Lower leg skin (tissue), 4 donors: ENCODE results near the gene JSRP1. TPM values are rescaled to one million over a fixed set of nuclear protein-coding genes. Genes with fewer than 3 reads are reported as not detected.
A peak's percentile ranks its signal among the peaks of the same experiment; 100 is the strongest.

Experiments
- DNase-seq, 2 donors: peaks; one replicate each; pipeline ENCODE4 v3.0.0-alpha.2; 2019; ENCODE audit warnings: low spot score in 2 of 2
- H3K4me3 ChIP-seq: fragments of 200-600 bp; sonication (generic); 2 replicates; pipeline ENCODE4 v1.5.1; 2017; ENCODE audit warnings: mild to moderate bottlenecking, low read depth; ENCODE audit not compliant: poor library complexity, severe bottlenecking
- CTCF ChIP-seq, 3 donors: fragments of 450-650 bp; IDR thresholded peaks; one replicate each; pipeline ENCODE4 v1.5.1; 2016; ENCODE audit warnings: antibody characterized with exemption in 3 of 3, mild to moderate bottlenecking in 3 of 3, moderate library complexity in 2 of 3
- POLR2A ChIP-seq, 2 donors: fragments of 450-650 bp; IDR thresholded peaks; one replicate each; pipeline ENCODE4 v1.6.1; 2016 to 2017; ENCODE audit warnings: antibody characterized with exemption in 2 of 2, mild to moderate bottlenecking in 1 of 2, moderate library complexity in 1 of 2
- WGBS, 2 donors: methylation state at CpG; one replicate each; pipeline ENCODE4 v1.1.5; 2018; 5-methylcytosine and 5-hydroxymethylcytosine counted together
- intact Hi-C: fragments of 100-400 bp; cut with DNase I; formaldehyde crosslinking; loops from one replicate; pipeline ENCODE4 v1.15.0; 2023; ENCODE audit warnings: low total_unique reads
- total RNA-seq, 4 donors: library from RNA; depleted of rRNA; stranded (reverse); fragments of >200 nt; gene quantifications; one replicate each; pipeline ENCODE4 v1.1.0, GENCODE V29; 2016

The JSRP1 gene
- total RNA-seq, 4 donors from 2014 or later: not detected

- intact Hi-C loops: no loop called here
- 77 to 79% methylated on average over 28 to 30 of the region's 30 CpGs for WGBS, 2 donors
- DNase-seq: no peak
- TF ChIP-seq POLR2A (IDR thresholded peaks at IDR 0.05) (no peak), CTCF (IDR thresholded peaks at IDR 0.05) (no peak)
- H3K4me3 ChIP-seq: no peak overlapping the region
These were observed 23.7 kb downstream of the JSRP1 start for GRCh38 chr19:2232286-2233151.

GRCh38 chr19:2231621-2232221 is 24.5 kb downstream of the JSRP1 start:
- DNase-seq: no peak
- intact Hi-C loops: no loop called here

GRCh38 chr19:2230807-2231533 is 25.2 kb downstream of the JSRP1 start:
- DNase-seq: no peak
- WGBS, 2 donors: 49 to 65% methylated on average over 11 of the region's 12 CpGs
- no peak overlapping the region for H3K4me3 ChIP-seq
- intact Hi-C loops: no loop called here
- TF ChIP-seq CTCF (IDR thresholded peaks at IDR 0.05) (no peak), POLR2A (IDR thresholded peaks at IDR 0.05) (no peak)

More at GRCh38 chr19:2231621-2232221, 24.5 kb downstream of the JSRP1 start:
- TF ChIP-seq CTCF (IDR thresholded peaks at IDR 0.05): peak in 1 of 3 donors; percentile 10
- TF ChIP-seq POLR2A (IDR thresholded peaks at IDR 0.05): no peak
- 69 to 72% methylated on average over 12 to 20 of the region's 21 CpGs for WGBS, 2 donors
- no peak overlapping the region for H3K4me3 ChIP-seq

- TF ChIP-seq POLR2A (IDR thresholded peaks at IDR 0.05) (no peak), CTCF (IDR thresholded peaks at IDR 0.05) (no peak)
- no peak for DNase-seq
- intact Hi-C loops: no loop called here
- H3K4me3 ChIP-seq: no peak overlapping the region
- 69 to 75% methylated on average over 36 to 43 of the region's 43 CpGs for WGBS, 2 donors
These were observed 26.1 kb downstream of the JSRP1 start for GRCh38 chr19:2230033-2230531.

- intact Hi-C loops: no loop called here
- no peak for DNase-seq
- WGBS, 2 donors: 89 to 95% methylated on average over 32 to 45 of the region's 45 CpGs
- H3K4me3 ChIP-seq: no peak overlapping the region
- TF ChIP-seq POLR2A (IDR thresholded peaks at IDR 0.05): no peak
- TF ChIP-seq CTCF (IDR thresholded peaks at IDR 0.05): no peak
These were observed 26.8 kb downstream of the JSRP1 start for GRCh38 chr19:2229103-2230032.
